Measurements from ENCODE around the gene MAZ.

- TF ChIP-seq CTCF (IDR thresholded peaks at IDR 0.05) (no peak), POLR2A (IDR thresholded peaks at IDR 0.05) (no peak)
These were observed 39.8 kb upstream of the MAZ start for GRCh38 chr16:29766571-29766970.
